ENCODE measurements around the gene PHKB.

PHKB gene

DNA sequence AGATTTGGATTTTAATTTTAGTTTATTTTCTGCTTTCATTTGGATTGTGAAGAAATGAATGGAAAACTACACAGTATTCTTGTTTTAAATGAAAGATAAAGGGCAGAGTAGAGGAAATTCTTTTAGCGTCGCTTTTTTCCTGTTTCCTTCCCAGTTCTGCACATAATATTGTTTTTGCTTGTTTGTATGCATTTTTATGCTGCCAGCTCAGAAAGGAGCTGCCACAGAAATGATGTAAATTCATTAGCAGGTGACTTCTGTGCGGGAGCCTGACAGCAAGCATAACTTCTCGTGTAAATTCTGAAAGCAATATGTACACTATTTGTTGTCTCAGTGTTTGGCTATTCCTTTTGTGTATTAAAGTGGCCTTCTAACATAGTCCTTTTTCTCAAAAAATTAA, 234.6 kb downstream of the PHKB start:
- TF ChIP-seq, protein P1, sequence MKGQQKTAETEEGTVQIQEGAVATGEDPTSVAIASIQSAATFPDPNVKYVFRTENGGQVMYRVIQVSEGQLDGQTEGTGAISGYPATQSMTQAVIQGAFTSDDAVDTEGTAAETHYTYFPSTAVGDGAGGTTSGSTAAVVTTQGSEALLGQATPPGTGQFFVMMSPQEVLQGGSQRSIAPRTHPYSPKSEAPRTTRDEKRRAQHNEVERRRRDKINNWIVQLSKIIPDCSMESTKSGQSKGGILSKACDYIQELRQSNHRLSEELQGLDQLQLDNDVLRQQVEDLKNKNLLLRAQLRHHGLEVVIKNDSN (IDR thresholded peaks at IDR 0.05): no peak
- TF ChIP-seq MAX (IDR thresholded peaks at IDR 0.05) (no peak), YY1 (IDR thresholded peaks at IDR 0.05; ENCODE audit: low read depth) (no peak), ZBTB7A (IDR thresholded peaks at IDR 0.05; ENCODE audit: low read depth) (no peak), FOXM1 (IDR thresholded peaks at IDR 0.05; ENCODE audit: borderline replicate concordance, low read depth) (no peak), REST (IDR thresholded peaks at IDR 0.05; ENCODE audit: low read depth) (no peak), TCF12 (IDR thresholded peaks at IDR 0.05; ENCODE audit: low read depth) (no peak), TEAD4 (IDR thresholded peaks at IDR 0.05) (no peak), CEBPB (IDR thresholded peaks at IDR 0.05) (no peak), EGR1 (IDR thresholded peaks at IDR 0.05) (no peak), RAD21 (IDR thresholded peaks at IDR 0.05; ENCODE audit: low read depth) (no peak), NFIC (IDR thresholded peaks at IDR 0.05) (no peak)

DNA sequence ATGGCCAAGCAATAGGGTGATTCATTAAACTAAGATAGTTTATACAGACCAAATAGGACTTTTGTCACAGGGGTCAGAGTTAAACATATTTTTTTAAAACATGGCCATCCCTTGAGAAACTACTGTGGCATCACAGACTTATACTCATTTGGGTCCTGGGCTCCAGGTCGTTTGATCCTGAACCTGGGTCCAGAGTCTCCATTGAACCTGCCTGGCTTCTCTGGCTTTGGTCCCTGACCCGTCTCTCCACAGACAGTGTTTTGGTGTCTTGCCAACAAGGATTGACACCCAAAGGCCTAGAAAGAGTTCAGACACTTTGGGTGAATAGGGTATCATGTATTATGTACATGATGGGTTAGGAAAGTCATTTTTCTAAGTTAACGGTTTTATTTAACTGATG, 236.7 kb downstream of the PHKB start:
- TF ChIP-seq ZBTB7A (IDR thresholded peaks at IDR 0.05; ENCODE audit: low read depth): no peak
- no peak for TF ChIP-seq MAX (IDR thresholded peaks at IDR 0.05)
- TF ChIP-seq TCF12 (IDR thresholded peaks at IDR 0.05; ENCODE audit: low read depth): no peak
- no peak for TF ChIP-seq REST (IDR thresholded peaks at IDR 0.05; ENCODE audit: low read depth)
- no peak for TF ChIP-seq NFIC (IDR thresholded peaks at IDR 0.05)
- no peak for TF ChIP-seq RAD21 (IDR thresholded peaks at IDR 0.05; ENCODE audit: low read depth)

DNA sequence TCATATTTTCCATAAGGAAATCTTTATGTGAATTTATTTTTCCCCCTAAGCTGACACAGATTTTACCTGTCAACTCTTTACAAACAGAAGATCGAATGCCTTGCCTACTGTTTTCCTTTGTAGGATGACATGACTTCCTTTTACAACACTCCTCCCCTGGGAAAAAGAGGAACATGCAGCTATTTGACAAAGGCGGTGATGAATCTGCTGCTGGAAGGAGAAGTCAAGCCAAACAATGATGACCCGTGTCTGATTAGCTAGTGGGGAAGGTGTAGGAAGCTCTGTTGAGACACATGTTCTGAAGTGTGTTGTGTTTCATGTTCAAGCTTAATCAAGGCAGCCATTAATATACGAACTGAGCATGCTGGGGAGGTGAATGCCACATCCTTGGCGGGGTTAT, 238.0 kb downstream of the PHKB start:
- no peak for TF ChIP-seq TCF12 (IDR thresholded peaks at IDR 0.05; ENCODE audit: low read depth)
- no peak for TF ChIP-seq EP300 (IDR thresholded peaks at IDR 0.05; ENCODE audit: borderline replicate concordance)
- no peak for TF ChIP-seq ZBTB7A (IDR thresholded peaks at IDR 0.05; ENCODE audit: low read depth)
- no peak for TF ChIP-seq RAD21 (IDR thresholded peaks at IDR 0.05; ENCODE audit: low read depth)
- no peak for TF ChIP-seq FOXM1 (IDR thresholded peaks at IDR 0.05; ENCODE audit: borderline replicate concordance, low read depth)
- no peak for TF ChIP-seq REST (IDR thresholded peaks at IDR 0.05; ENCODE audit: low read depth)
- TF ChIP-seq YY1 (IDR thresholded peaks at IDR 0.05; ENCODE audit: low read depth): no peak
- no peak for TF ChIP-seq CEBPB (IDR thresholded peaks at IDR 0.05)
- TF ChIP-seq CREB1 (IDR thresholded peaks at IDR 0.05; ENCODE audit: low read depth): no peak
- no peak for TF ChIP-seq MAX (IDR thresholded peaks at IDR 0.05)

DNA sequence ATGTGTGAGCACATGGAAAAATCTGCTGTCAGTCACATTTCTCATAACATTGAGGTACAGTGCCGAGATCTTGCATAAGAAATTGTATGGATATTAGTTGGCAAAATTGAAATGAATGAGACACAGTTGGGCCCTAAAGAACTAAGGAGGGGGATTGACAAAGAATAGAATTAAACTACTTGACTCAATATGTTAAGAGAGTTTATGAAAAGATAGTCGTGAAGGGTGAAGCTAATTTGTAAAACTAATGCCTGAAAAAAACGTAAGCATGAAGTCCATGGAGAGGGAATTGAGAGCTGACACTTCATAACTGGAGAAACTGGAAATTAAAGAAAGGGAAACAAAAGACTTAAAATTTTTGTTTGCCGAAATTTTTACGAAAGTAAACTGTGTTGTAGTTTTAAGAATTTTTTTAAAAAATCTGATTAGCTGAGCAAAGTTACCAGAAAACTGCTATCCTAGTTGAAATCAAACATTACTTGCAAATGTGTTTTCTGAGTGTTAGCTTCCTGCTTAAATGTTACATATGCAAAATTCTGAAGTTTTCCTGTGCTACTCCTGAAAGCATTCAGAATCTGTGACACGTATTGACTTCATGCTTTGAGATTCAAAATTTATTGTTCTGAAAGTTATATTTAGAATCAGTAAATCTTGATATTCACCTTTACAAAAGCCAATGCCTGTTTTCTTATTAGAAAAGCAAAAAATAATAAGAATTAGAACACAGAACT, 239.9 kb downstream of the PHKB start:
- TF ChIP-seq EGR1 (IDR thresholded peaks at IDR 0.05): no peak
- no peak for TF ChIP-seq MAX (IDR thresholded peaks at IDR 0.05)
- no peak for TF ChIP-seq ZBTB7A (IDR thresholded peaks at IDR 0.05; ENCODE audit: low read depth)
- no peak for TF ChIP-seq YY1 (IDR thresholded peaks at IDR 0.05; ENCODE audit: low read depth)
- no peak for TF ChIP-seq CEBPB (IDR thresholded peaks at IDR 0.05)
- TF ChIP-seq CREB1 (IDR thresholded peaks at IDR 0.05; ENCODE audit: low read depth): no peak
- TF ChIP-seq EP300 (IDR thresholded peaks at IDR 0.05; ENCODE audit: borderline replicate concordance): no peak
- TF ChIP-seq TCF12 (IDR thresholded peaks at IDR 0.05; ENCODE audit: low read depth): no peak

GRCh38 chr16:47705266-47705665, 244.1 kb downstream of the PHKB start:
- no peak for TF ChIP-seq TCF12 (IDR thresholded peaks at IDR 0.05; ENCODE audit: low read depth)
- no peak for TF ChIP-seq REST (IDR thresholded peaks at IDR 0.05; ENCODE audit: low read depth)
- TF ChIP-seq CEBPB (IDR thresholded peaks at IDR 0.05): no peak
- TF ChIP-seq NFIC (IDR thresholded peaks at IDR 0.05): no peak
- TF ChIP-seq MAX (IDR thresholded peaks at IDR 0.05): no peak
- TF ChIP-seq EGR1 (IDR thresholded peaks at IDR 0.05): no peak
- TF ChIP-seq TAF1 (IDR thresholded peaks at IDR 0.05; ENCODE audit: low read depth): no peak
- TF ChIP-seq FOXM1 (IDR thresholded peaks at IDR 0.05; ENCODE audit: borderline replicate concordance, low read depth): no peak
- TF ChIP-seq TEAD4 (IDR thresholded peaks at IDR 0.05): no peak
- TF ChIP-seq ZBTB7A (IDR thresholded peaks at IDR 0.05; ENCODE audit: low read depth): no peak
- no peak for TF ChIP-seq RAD21 (IDR thresholded peaks at IDR 0.05; ENCODE audit: low read depth)
- no peak for TF ChIP-seq CREB1 (IDR thresholded peaks at IDR 0.05; ENCODE audit: low read depth)
- TF ChIP-seq, protein P1 (IDR thresholded peaks at IDR 0.05): no peak
- no peak for TF ChIP-seq YY1 (IDR thresholded peaks at IDR 0.05; ENCODE audit: low read depth)
- TF ChIP-seq EP300 (IDR thresholded peaks at IDR 0.05; ENCODE audit: borderline replicate concordance): no peak
